Measurements from ENCODE around the gene ZCCHC14. TPM values are rescaled to one million over a fixed set of nuclear protein-coding genes. Genes with fewer than 3 reads are reported as not detected.
"Not testable (repeated sequence)": the region's sequence is repeated elsewhere in the genome, so short reads cannot be mapped to it uniquely, and the experiment has no call there.

ZCCHC14 gene
- total RNA-seq, 3 donors from 2014 or later: 14.7 to 18.0 (median 15.9) TPM

DNA sequence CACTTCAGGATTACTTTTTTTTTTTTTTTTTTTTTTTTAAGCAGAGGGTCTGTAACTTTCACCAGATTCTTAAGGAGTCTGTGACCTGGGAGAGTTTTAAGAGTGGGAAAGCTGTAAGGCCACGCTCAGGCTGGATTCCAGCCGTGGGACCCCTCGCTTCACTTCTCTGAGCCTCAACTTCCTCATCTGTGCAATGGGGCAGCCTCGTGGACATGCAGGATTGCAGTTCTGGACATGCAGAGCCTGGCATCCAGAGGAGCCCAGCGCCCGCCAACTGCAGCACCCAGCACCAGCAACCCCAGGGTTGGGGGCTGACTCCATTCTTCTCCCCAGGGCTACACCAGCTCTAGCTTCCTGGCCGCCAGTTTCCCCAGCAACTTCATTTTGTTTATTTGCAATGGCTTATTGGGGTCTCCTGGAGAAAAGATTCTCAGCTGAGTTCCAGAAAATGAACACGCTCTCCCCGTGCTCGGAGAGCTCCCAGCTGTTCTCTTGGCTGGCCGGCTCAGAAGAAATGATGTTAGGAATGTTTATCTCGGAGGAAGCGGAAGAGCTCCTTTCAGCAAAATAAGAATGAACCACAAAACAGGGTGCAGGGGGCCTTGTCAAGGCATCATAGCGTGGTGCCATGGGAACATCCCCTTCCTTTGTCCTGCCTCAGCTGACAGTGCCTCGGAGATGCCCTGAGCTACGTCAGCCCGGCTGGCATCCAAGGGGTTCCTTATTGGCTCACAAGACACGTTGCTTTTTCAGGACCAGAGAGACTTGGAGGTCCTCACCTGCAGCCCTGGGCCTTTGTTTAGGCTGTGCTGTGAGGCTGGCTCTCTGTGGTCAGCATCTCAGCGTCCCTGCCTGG, 22.9 kb upstream of the ZCCHC14 start:
- Mint-ChIP-seq H3K4me1 (ENCODE audit: low read depth) (no peaks in the 10 kb centered on the region), H3K4me3 (no peak overlapping the region), H3K27me3 (ENCODE audit: low read depth) (peaks cover 15% of the 10 kb centered on the region), H3K9me3 (no peaks in the 10 kb centered on the region), H3K36me3 (ENCODE audit: insufficient read depth) (no peaks in the 10 kb centered on the region)
- ATAC-seq (no peak), DNase-seq (no peak)

GRCh38 chr16:87509778-87510177, 17.0 kb upstream of the ZCCHC14 start:
- not testable (repeated sequence) for H3K4me3 Mint-ChIP-seq; H3K4me1 Mint-ChIP-seq (ENCODE audit: low read depth); DNase-seq; H3K36me3 Mint-ChIP-seq (ENCODE audit: insufficient read depth); H3K9me3 Mint-ChIP-seq; ATAC-seq
- H3K27me3 Mint-ChIP-seq (ENCODE audit: low read depth): peaks cover 12% of the 10 kb centered on the region

DNA sequence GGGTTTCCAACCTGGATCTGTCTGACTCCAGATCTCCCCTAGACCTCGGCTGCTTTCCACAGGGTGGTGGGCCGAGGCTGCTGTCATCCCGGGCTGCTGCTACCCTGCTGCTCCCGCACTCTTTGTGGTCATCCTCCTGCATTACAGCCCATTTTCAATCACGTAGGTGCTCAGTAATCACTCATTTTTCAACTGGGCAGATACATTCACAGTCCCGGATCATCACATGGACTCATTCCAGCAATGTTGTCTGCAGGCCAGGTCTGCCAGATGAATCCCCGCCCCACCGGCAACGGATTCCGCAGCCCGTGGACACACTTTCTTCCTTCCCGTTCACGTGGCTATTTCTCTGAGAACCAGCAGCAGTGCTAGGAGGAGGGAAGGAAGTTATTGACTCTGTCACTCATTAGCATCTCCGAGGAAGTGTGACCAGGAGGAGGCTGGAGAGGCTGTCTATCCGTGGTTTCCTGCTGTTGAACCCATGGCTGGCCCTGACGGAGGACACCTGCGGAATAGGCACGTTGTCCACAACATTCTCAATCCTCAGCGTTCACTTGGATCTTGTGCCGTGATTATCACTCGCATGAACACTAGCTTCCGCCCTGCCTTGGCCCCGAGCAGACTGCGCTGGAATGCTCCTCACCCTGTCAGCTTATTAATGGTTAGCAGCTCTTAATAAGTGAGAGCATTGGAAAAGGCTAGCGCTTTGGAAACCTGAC, 14.7 kb upstream of the ZCCHC14 start:
- no peak for ATAC-seq

GRCh38 chr16:87506423-87507350, 13.9 kb upstream of the ZCCHC14 start:
- Mint-ChIP-seq H3K4me1 (ENCODE audit: low read depth) (peaks cover 3% of the 10 kb centered on the region), H3K36me3 (ENCODE audit: insufficient read depth) (no peaks in the 10 kb centered on the region), H3K27me3 (ENCODE audit: low read depth) (peaks cover 10% of the 10 kb centered on the region), H3K9me3 (no peaks in the 10 kb centered on the region), H3K4me3 (no peak overlapping the region)
- no peak for ATAC-seq
- no peak for DNase-seq

More for the DNA sequence above, 14.7 kb upstream of the ZCCHC14 start:
- Mint-ChIP-seq H3K4me1 (ENCODE audit: low read depth) (peaks cover 3% of the 10 kb centered on the region), H3K9me3 (no peaks in the 10 kb centered on the region), H3K4me3 (no peak overlapping the region), H3K27me3 (ENCODE audit: low read depth) (peaks cover 12% of the 10 kb centered on the region), H3K36me3 (ENCODE audit: insufficient read depth) (no peaks in the 10 kb centered on the region)
- no peak for DNase-seq

DNA sequence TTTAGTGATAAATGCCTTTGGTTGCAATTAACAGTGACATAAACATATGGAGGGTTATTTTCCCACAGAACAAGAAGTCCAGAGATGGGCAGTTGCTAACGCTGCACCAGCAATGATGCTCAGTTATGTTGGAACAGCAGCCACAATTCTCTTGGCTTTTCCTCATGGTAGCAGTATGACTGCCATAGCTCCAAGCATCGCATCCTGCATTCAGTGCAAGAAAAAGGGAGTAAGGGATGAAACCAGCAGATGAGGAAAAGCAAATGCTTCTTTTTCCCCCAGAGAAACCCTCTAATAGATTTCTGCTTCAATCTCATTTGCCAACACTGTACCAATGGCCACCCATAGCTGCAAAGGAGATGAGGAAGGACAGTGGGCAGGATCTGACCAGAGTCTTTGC, 13.0 kb upstream of the ZCCHC14 start:
- peaks cover 3% of the 10 kb centered on the region for H3K4me1 Mint-ChIP-seq (ENCODE audit: low read depth)
- no peak overlapping the region for H3K4me3 Mint-ChIP-seq
- DNase-seq (no peak), ATAC-seq (no peak)
- no peaks in the 10 kb centered on the region for H3K36me3 Mint-ChIP-seq (ENCODE audit: insufficient read depth)
- H3K9me3 Mint-ChIP-seq: no peaks in the 10 kb centered on the region
- peaks cover 7% of the 10 kb centered on the region for H3K27me3 Mint-ChIP-seq (ENCODE audit: low read depth)

GRCh38 chr16:87503232-87503937, 10.6 kb upstream of the ZCCHC14 start:
- not testable (repeated sequence) for H3K4me1 Mint-ChIP-seq (ENCODE audit: low read depth); ATAC-seq; H3K4me3 Mint-ChIP-seq; H3K9me3 Mint-ChIP-seq; H3K36me3 Mint-ChIP-seq (ENCODE audit: insufficient read depth); H3K27me3 Mint-ChIP-seq (ENCODE audit: low read depth); DNase-seq

- H3K4me1 Mint-ChIP-seq (ENCODE audit: low read depth): no peaks in the 10 kb centered on the region
- H3K27me3 Mint-ChIP-seq (ENCODE audit: low read depth): peaks cover 5% of the 10 kb centered on the region
- ATAC-seq: no peak
- H3K9me3 Mint-ChIP-seq: no peaks in the 10 kb centered on the region
- no peak overlapping the region for H3K4me3 Mint-ChIP-seq
- no peaks in the 10 kb centered on the region for H3K36me3 Mint-ChIP-seq (ENCODE audit: insufficient read depth)
- DNase-seq: no peak
Observed at GRCh38 chr16:87502308-87502969, 9.6 kb upstream of the ZCCHC14 start.

DNA sequence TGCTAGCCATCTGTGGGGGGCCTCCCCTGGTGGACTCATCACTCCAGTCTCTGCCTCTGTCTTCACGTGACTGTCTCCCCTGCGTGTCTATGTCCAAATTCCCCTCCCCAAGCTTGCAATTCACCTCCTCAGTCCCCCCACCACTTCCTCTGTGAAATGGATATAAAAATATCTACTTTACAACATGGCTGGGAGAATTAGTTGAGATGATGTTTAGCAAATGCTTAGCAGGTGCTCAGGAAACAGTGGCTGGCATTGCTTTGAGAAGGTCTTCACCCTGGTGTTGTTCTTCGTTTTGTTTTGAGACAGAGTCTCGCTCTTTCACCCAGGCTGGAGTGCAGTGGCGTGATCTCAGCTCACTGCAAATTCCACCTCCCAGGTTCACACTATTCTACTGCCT, 8.3 kb upstream of the ZCCHC14 start:
- Mint-ChIP-seq H3K4me3 (no peak overlapping the region), H3K27me3 (ENCODE audit: low read depth) (peaks cover 1% of the 10 kb centered on the region), H3K4me1 (ENCODE audit: low read depth) (peaks cover 11% of the 10 kb centered on the region), H3K9me3 (no peaks in the 10 kb centered on the region), H3K36me3 (ENCODE audit: insufficient read depth) (no peaks in the 10 kb centered on the region)
- DNase-seq (no peak), ATAC-seq (no peak)

DNA sequence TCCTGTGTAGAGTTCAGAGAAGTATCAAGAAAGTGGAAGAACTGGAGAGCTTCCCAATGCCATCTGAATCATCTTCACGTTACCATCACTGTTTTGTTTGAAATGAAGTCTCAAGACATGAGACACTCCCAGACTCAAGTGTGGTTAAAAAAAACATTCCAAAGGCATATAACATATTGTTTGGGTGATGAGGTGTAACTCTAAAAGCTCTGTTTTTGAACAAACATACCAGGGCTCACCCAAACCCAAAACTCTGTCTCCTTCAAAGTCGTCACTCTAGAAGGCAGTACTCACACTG, 6.3 kb upstream of the ZCCHC14 start:
- no peaks in the 10 kb centered on the region for H3K27me3 Mint-ChIP-seq (ENCODE audit: low read depth)
- H3K36me3 Mint-ChIP-seq (ENCODE audit: insufficient read depth): no peaks in the 10 kb centered on the region
- H3K9me3 Mint-ChIP-seq: no peaks in the 10 kb centered on the region
- ATAC-seq: no peak
- peaks cover 20% of the 10 kb centered on the region for H3K4me1 Mint-ChIP-seq (ENCODE audit: low read depth)
- DNase-seq: no peak
- no peak overlapping the region for H3K4me3 Mint-ChIP-seq

GRCh38 chr16:87498324-87499188, 5.7 kb upstream of the ZCCHC14 start:
- Mint-ChIP-seq H3K27me3 (ENCODE audit: low read depth) (no peaks in the 10 kb centered on the region), H3K4me3 (no peak overlapping the region), H3K9me3 (no peaks in the 10 kb centered on the region), H3K4me1 (ENCODE audit: low read depth) (peaks cover 21% of the 10 kb centered on the region), H3K36me3 (ENCODE audit: insufficient read depth) (no peaks in the 10 kb centered on the region)
- no peak for DNase-seq
- ATAC-seq: no peak

- H3K4me3 Mint-ChIP-seq; DNase-seq; H3K36me3 Mint-ChIP-seq (ENCODE audit: insufficient read depth); ATAC-seq; H3K9me3 Mint-ChIP-seq; H3K27me3 Mint-ChIP-seq (ENCODE audit: low read depth): not testable (repeated sequence)
- H3K4me1 Mint-ChIP-seq (ENCODE audit: low read depth): peaks cover 24% of the 10 kb centered on the region
Observed at GRCh38 chr16:87497767-87498290, 5.0 kb upstream of the ZCCHC14 start.

DNA sequence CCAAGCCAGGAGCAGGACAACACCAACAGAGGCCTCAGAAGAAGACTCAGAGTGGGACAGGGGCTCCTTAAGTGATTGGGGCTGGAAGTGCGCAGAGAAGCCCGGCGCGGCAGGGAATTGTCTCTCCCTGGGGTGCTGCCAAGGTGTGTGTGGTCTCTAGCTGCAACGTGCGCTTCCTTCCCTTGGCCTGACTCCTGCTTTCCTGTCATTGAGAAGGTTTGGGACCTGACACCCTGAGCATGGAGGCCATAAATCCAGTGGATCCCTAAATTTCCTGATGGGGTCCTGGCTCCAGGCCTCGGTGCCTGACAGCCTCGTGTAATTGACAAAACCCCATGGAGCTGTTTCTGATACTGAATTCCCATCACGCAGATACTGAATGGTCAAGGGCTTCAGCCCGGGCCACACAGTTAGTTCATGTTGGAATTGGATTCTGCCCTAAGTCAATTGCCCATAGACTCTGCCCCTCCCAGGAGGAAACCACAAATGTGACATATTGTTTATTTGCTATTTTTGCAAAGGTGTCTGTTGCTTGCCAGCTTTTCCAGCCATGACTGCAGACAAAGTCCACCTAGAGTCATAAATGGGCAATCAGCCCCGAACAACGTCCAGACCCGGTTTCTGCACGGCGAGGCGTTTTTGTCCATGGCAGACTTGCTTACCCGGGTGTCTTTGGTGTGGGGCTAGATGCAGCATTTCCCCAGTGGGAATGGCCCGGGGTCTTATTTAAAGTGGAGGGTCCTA, 4.4 kb upstream of the ZCCHC14 start:
- not testable (repeated sequence) for DNase-seq, H3K4me3 Mint-ChIP-seq
- H3K4me1 Mint-ChIP-seq (ENCODE audit: low read depth): peaks cover 24% of the 10 kb centered on the region

More for the DNA sequence above, 4.4 kb upstream of the ZCCHC14 start:
- not testable (repeated sequence) for H3K36me3 Mint-ChIP-seq (ENCODE audit: insufficient read depth); H3K27me3 Mint-ChIP-seq (ENCODE audit: low read depth); H3K9me3 Mint-ChIP-seq; ATAC-seq

Data from activated T-cell treated with anti-CD3 and anti-CD28 coated beads, Interleukin-2, amount 50 U/mL, for 4 hours (primary cell).